Measurements from ENCODE around the gene QARS1.
A peak's percentile ranks its signal among the peaks of the same experiment; 100 is the strongest.

Gene QARS1

DNA sequence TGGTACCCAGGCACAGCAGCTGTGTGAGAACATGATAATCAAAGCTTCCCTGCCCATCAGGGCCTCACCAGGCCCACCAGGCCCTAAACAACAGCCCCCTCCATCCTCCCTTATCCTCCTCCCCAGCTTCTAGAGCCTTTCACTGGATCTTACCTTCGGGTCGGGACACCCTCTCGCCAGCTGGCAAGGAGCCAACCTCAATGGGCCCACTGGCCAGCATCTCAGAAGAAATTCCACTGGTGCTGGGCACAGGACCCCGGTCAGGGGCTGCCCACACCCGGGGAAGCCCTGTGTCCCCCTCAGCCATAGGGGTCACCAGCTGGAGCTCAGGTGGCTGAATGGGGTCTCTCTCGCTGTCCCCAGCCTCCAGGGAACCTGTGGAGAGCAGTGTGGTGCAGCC is 6.8 kb upstream of the QARS1 start:
- H3K9ac ChIP-seq, result no peak overlapping the region
- no peaks in the 10 kb centered on the region for H3K4me1 ChIP-seq (ENCODE audit: low read depth, poor library complexity, severe bottlenecking)
- no peaks in the 10 kb centered on the region for H3K36me3 ChIP-seq (ENCODE audit: insufficient read depth)
- no peak overlapping the region for H3K4me3 ChIP-seq (IDR thresholded peaks at IDR 0.05; ENCODE audit: insufficient read depth, low read depth, low read length)
- TF ChIP-seq, protein P1, sequence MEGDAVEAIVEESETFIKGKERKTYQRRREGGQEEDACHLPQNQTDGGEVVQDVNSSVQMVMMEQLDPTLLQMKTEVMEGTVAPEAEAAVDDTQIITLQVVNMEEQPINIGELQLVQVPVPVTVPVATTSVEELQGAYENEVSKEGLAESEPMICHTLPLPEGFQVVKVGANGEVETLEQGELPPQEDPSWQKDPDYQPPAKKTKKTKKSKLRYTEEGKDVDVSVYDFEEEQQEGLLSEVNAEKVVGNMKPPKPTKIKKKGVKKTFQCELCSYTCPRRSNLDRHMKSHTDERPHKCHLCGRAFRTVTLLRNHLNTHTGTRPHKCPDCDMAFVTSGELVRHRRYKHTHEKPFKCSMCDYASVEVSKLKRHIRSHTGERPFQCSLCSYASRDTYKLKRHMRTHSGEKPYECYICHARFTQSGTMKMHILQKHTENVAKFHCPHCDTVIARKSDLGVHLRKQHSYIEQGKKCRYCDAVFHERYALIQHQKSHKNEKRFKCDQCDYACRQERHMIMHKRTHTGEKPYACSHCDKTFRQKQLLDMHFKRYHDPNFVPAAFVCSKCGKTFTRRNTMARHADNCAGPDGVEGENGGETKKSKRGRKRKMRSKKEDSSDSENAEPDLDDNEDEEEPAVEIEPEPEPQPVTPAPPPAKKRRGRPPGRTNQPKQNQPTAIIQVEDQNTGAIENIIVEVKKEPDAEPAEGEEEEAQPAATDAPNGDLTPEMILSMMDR (conservative IDR thresholded peaks at IDR 0.05; ENCODE audit: low read depth, low read length), result no peak
- no peak overlapping the region for H2AFZ ChIP-seq (ENCODE audit: low read depth)
- H3K27ac ChIP-seq, result no peak overlapping the region
- no peaks in the 10 kb centered on the region for H3K79me2 ChIP-seq (ENCODE audit: insufficient read depth, low read depth)
- H3K27me3 ChIP-seq (ENCODE audit: insufficient read depth, low read depth), result no peaks in the 10 kb centered on the region
- H4K20me1 ChIP-seq (ENCODE audit: insufficient read depth), result no peaks in the 10 kb centered on the region
- no peak overlapping the region for H3K4me2 ChIP-seq

DNA sequence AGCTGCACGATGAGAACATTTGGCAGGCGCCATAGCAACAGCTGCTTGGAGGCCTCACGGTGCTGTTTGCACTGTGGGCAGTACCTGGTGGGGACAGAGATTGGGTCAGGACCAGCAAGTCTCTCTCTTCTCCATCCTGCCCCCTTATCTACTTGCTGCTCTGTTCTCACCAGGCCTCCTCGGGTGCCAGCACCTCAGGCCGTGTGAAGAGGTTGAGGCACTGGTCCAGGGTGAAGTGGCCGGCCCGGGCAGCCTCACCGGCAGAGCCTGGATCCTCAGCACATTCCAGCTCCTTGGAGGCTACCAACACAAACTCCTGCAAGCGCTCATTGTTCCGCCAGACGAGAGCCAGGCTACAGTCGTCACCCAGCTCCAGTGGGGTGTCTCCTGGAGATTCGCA is 6.2 kb upstream of the QARS1 start:
- H3K27ac ChIP-seq, result no peak overlapping the region
- no peak overlapping the region for H3K4me2 ChIP-seq
- H3K27me3 ChIP-seq (ENCODE audit: insufficient read depth, low read depth), result no peaks in the 10 kb centered on the region
- no peaks in the 10 kb centered on the region for H4K20me1 ChIP-seq (ENCODE audit: insufficient read depth)
- H3K79me2 ChIP-seq (ENCODE audit: insufficient read depth, low read depth), result no peaks in the 10 kb centered on the region
- no peaks in the 10 kb centered on the region for H3K4me1 ChIP-seq (ENCODE audit: low read depth, poor library complexity, severe bottlenecking)
- TF ChIP-seq, protein P1 (conservative IDR thresholded peaks at IDR 0.05; ENCODE audit: low read depth, low read length), result no peak
- no peak overlapping the region for H2AFZ ChIP-seq (ENCODE audit: low read depth)
- H3K9ac ChIP-seq, result no peak overlapping the region
- H3K36me3 ChIP-seq (ENCODE audit: insufficient read depth), result no peaks in the 10 kb centered on the region
- H3K4me3 ChIP-seq (IDR thresholded peaks at IDR 0.05; ENCODE audit: insufficient read depth, low read depth, low read length), result no peak overlapping the region

DNA sequence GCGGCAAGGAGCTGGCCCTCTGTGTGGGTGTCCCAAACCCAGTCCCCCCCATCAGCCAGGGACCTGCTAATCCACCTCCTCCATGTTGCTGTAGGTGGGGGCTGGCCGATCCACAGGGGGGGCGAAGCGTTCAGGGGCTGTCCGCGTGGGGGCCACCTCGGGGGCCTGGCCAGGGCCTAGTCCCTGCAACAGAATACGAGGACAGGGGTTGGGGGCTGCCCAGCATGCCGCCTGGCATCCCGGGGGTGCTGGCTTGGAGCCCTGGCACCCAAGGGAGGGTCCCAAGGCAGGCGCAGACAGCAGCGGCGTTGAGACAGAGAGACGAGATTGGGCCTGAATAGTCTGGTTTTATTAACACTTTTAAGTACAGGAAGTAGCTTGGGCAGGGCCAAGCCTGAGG is 3.8 kb upstream of the QARS1 start:
- TF ChIP-seq, protein P1 (conservative IDR thresholded peaks at IDR 0.05; ENCODE audit: low read depth, low read length), result no peak
- H2AFZ ChIP-seq (ENCODE audit: low read depth), result no peak overlapping the region
- H3K4me1 ChIP-seq (ENCODE audit: low read depth, poor library complexity, severe bottlenecking), result no peaks in the 10 kb centered on the region
- no peak overlapping the region for H3K4me3 ChIP-seq (IDR thresholded peaks at IDR 0.05; ENCODE audit: insufficient read depth, low read depth, low read length)
- no peak overlapping the region for H3K4me2 ChIP-seq
- H3K36me3 ChIP-seq (ENCODE audit: insufficient read depth), result no peaks in the 10 kb centered on the region
- no peaks in the 10 kb centered on the region for H4K20me1 ChIP-seq (ENCODE audit: insufficient read depth)
- no peak overlapping the region for H3K9ac ChIP-seq
- no peak overlapping the region for H3K27ac ChIP-seq
- no peaks in the 10 kb centered on the region for H3K79me2 ChIP-seq (ENCODE audit: insufficient read depth, low read depth)
- no peaks in the 10 kb centered on the region for H3K27me3 ChIP-seq (ENCODE audit: insufficient read depth, low read depth)

DNA sequence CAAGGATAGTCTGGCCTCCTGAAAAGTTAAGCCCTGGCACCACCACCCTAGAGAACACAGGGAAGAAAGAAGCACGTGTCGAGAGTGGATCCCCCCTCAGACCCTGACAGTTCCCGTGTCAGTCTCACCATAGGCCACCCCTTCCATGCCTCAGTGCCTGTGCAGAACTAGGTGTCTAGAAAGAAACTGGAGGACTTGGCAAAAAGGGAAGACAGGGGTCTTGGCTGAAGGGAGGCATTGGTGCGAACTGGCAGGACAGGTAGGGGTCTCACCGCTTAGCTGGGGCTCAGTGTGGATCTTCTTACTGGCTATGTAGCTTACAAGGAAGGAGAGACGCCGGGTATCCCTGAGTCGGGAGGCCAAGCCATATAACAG is 518 bp downstream of the QARS1 start:
- no peaks in the 10 kb centered on the region for H3K79me2 ChIP-seq (ENCODE audit: insufficient read depth, low read depth)
- H3K36me3 ChIP-seq (ENCODE audit: insufficient read depth), result no peaks in the 10 kb centered on the region
- H3K4me1 ChIP-seq (ENCODE audit: low read depth, poor library complexity, severe bottlenecking), result no peaks in the 10 kb centered on the region

More for the DNA sequence above, 518 bp downstream of the QARS1 start:
- H3K9ac ChIP-seq, result peak overlapping the region; percentile 81
- no peaks in the 10 kb centered on the region for H4K20me1 ChIP-seq (ENCODE audit: insufficient read depth)
- TF ChIP-seq, protein P1 (conservative IDR thresholded peaks at IDR 0.05; ENCODE audit: low read depth, low read length), result no peak
- peak overlapping the region; percentile 67; the same call in 1 of the 2 replicates for H3K4me2 ChIP-seq
- H3K4me3 ChIP-seq (IDR thresholded peaks at IDR 0.05; ENCODE audit: insufficient read depth, low read depth, low read length), result peak overlapping the region; percentile 37
- H3K27me3 ChIP-seq (ENCODE audit: insufficient read depth, low read depth), result no peaks in the 10 kb centered on the region
- H3K27ac ChIP-seq, result peak overlapping the region; percentile 42; the same call in 1 of the 2 replicates
- peak overlapping the region; percentile 89 for H2AFZ ChIP-seq (ENCODE audit: low read depth)
